ENCODE data around the gene ITPR3. TPM values are rescaled to one million over a fixed set of nuclear protein-coding genes. Genes with fewer than 3 reads are reported as not detected.
"Not testable (repeated sequence)": the region's sequence is repeated elsewhere in the genome, so short reads cannot be mapped to it uniquely, and the experiment has no call there.

ITPR3 gene
- total RNA-seq, 1 donor from 2014 or later, result 17.7 TPM

GRCh38 chr6:33628401-33628964 lies 7.4 kb downstream of the ITPR3 start:
- FAIRE-seq (no peak), DNase-seq (ENCODE audit: low read depth) (no peak)
- Mint-ChIP-seq H3K4me3 (ENCODE audit: unreplicated experiment) (no peak overlapping the region), H3K27ac (ENCODE audit: unreplicated experiment) (peak overlapping the region; percentile 26), H3K4me1 (ENCODE audit: low read depth, unreplicated experiment) (peaks cover 8% of the 10 kb centered on the region), H3K36me3 (ENCODE audit: low read depth, unreplicated experiment) (peaks cover 14% of the 10 kb centered on the region), H3K27me3 (ENCODE audit: low read depth, unreplicated experiment) (peaks cover 11% of the 10 kb centered on the region), H3K9me3 (ENCODE audit: unreplicated experiment) (no peaks in the 10 kb centered on the region)
- Histone ChIP-seq H2AFZ (ENCODE audit: low read depth, low read length) (no peak overlapping the region), H3K27ac (ENCODE audit: low read depth, low read length) (no peak overlapping the region), H3K36me3 (ENCODE audit: insufficient read depth, low read length) (no peaks in the 10 kb centered on the region), H3K9me3 (ENCODE audit: insufficient read depth, low read depth, low read length) (no peaks in the 10 kb centered on the region), H4K20me1 (ENCODE audit: insufficient read depth, low read length) (peaks cover 8% of the 10 kb centered on the region), H3K4me2 (ENCODE audit: low read length) (no peak overlapping the region), H3K79me2 (ENCODE audit: insufficient read depth, low read length) (no peaks in the 10 kb centered on the region), H3K4me1 (ENCODE audit: insufficient read depth, low read length) (no peaks in the 10 kb centered on the region), H3K4me3 (ENCODE audit: insufficient read depth, low read depth, low read length) (no peak overlapping the region), H3K9ac (ENCODE audit: low read length) (no peak overlapping the region), H3K27me3 (ENCODE audit: insufficient read depth, low read length) (no peaks in the 10 kb centered on the region)
- TF ChIP-seq EZH2 (IDR thresholded peaks at IDR 0.05; ENCODE audit: insufficient read depth, low read length) (no peak), CTCF (IDR thresholded peaks at IDR 0.05; ENCODE audit: insufficient read depth, low read depth, low read length) (no peak)

GRCh38 chr6:33630014-33630413 lies 8.9 kb downstream of the ITPR3 start:
- no peak overlapping the region for H3K27ac Mint-ChIP-seq (ENCODE audit: unreplicated experiment)

GRCh38 chr6:33631521-33631920 lies 10.4 kb downstream of the ITPR3 start:
- not testable (repeated sequence) for H3K27ac Mint-ChIP-seq (ENCODE audit: unreplicated experiment); H3K4me3 Mint-ChIP-seq (ENCODE audit: unreplicated experiment)
- H3K4me1 ChIP-seq (ENCODE audit: insufficient read depth, low read length), result peaks cover 14% of the 10 kb centered on the region

More at GRCh38 chr6:33630014-33630413, 8.9 kb downstream of the ITPR3 start:
- Mint-ChIP-seq H3K36me3 (ENCODE audit: low read depth, unreplicated experiment) (peaks cover 3% of the 10 kb centered on the region), H3K9me3 (ENCODE audit: unreplicated experiment) (no peaks in the 10 kb centered on the region), H3K27me3 (ENCODE audit: low read depth, unreplicated experiment) (peaks cover 9% of the 10 kb centered on the region), H3K4me1 (ENCODE audit: low read depth, unreplicated experiment) (peaks cover 14% of the 10 kb centered on the region), H3K4me3 (ENCODE audit: unreplicated experiment) (no peak overlapping the region)
- no peaks in the 10 kb centered on the region for H3K9me3 ChIP-seq (ENCODE audit: insufficient read depth, low read depth, low read length)
- no peak for DNase-seq (ENCODE audit: low read depth)
- no peaks in the 10 kb centered on the region for H3K36me3 ChIP-seq (ENCODE audit: insufficient read depth, low read length)
- H3K4me3 ChIP-seq (ENCODE audit: insufficient read depth, low read depth, low read length), result no peak overlapping the region
- H3K27me3 ChIP-seq (ENCODE audit: insufficient read depth, low read length), result peaks cover 9% of the 10 kb centered on the region
- H3K27ac ChIP-seq (ENCODE audit: low read depth, low read length), result no peak overlapping the region
- H3K4me1 ChIP-seq (ENCODE audit: insufficient read depth, low read length), result peaks cover 13% of the 10 kb centered on the region
- no peak for TF ChIP-seq EZH2 (IDR thresholded peaks at IDR 0.05; ENCODE audit: insufficient read depth, low read length)
- no peak for TF ChIP-seq CTCF (IDR thresholded peaks at IDR 0.05; ENCODE audit: insufficient read depth, low read depth, low read length)
- H3K79me2 ChIP-seq (ENCODE audit: insufficient read depth, low read length), result no peaks in the 10 kb centered on the region
- no peak overlapping the region for H3K4me2 ChIP-seq (ENCODE audit: low read length)
- H3K9ac ChIP-seq (ENCODE audit: low read length), result no peak overlapping the region
- no peak for FAIRE-seq
- H4K20me1 ChIP-seq (ENCODE audit: insufficient read depth, low read length), result peaks cover 8% of the 10 kb centered on the region
- H2AFZ ChIP-seq (ENCODE audit: low read depth, low read length), result no peak overlapping the region

More at GRCh38 chr6:33631521-33631920, 10.4 kb downstream of the ITPR3 start:
- Mint-ChIP-seq H3K4me1 (ENCODE audit: low read depth, unreplicated experiment) (peaks cover 14% of the 10 kb centered on the region), H3K27me3 (ENCODE audit: low read depth, unreplicated experiment) (peaks cover 17% of the 10 kb centered on the region)
- not testable (repeated sequence) for H3K36me3 ChIP-seq (ENCODE audit: insufficient read depth, low read length); H3K4me2 ChIP-seq (ENCODE audit: low read length); H3K36me3 Mint-ChIP-seq (ENCODE audit: low read depth, unreplicated experiment); H3K9ac ChIP-seq (ENCODE audit: low read length); H3K79me2 ChIP-seq (ENCODE audit: insufficient read depth, low read length); FAIRE-seq; DNase-seq (ENCODE audit: low read depth); H3K4me3 ChIP-seq (ENCODE audit: insufficient read depth, low read depth, low read length); H4K20me1 ChIP-seq (ENCODE audit: insufficient read depth, low read length); H3K9me3 ChIP-seq (ENCODE audit: insufficient read depth, low read depth, low read length); H3K9me3 Mint-ChIP-seq (ENCODE audit: unreplicated experiment); H2AFZ ChIP-seq (ENCODE audit: low read depth, low read length); H3K27ac ChIP-seq (ENCODE audit: low read depth, low read length)
- H3K27me3 ChIP-seq (ENCODE audit: insufficient read depth, low read length), result peaks cover 17% of the 10 kb centered on the region
